Measurements from ENCODE around the gene PNPLA2. TPM values are rescaled to one million over a fixed set of nuclear protein-coding genes. Genes with fewer than 3 reads are reported as not detected.

PNPLA2 gene
- total and polyA plus RNA-seq, 7 donors = 64.8 to 247 (median 125) TPM

- intact Hi-C loops (cut with DNase I) = no loop called here
- H3K36me3 ChIP-seq (ENCODE audit: insufficient read depth in 1 of 2, low read depth in 1 of 2) = peaks cover 0 to 39% of the 10 kb centered on the region in 2 donors
- DNase-seq = no peak
- H3K27me3 ChIP-seq (ENCODE audit: insufficient read depth in 3 of 3, low read length in 2 of 3) = no peaks in the 10 kb centered on the region
- WGBS, 3 donors = 76 to 84% (median 79%) methylated on average over 12 of the region's 12 CpGs
- H3K4me3 ChIP-seq = no peak overlapping the region
- peaks cover 4% of the 10 kb centered on the region for H3K4me1 ChIP-seq
- no peak overlapping the region for H3K27ac ChIP-seq
- no peak for TF ChIP-seq CTCF (IDR thresholded peaks at IDR 0.05)
- no peaks in the 10 kb centered on the region for H3K9me3 ChIP-seq
- ATAC-seq = no peak
Observed at GRCh38 chr11:862696-863022, 43.9 kb downstream of the PNPLA2 start.

- peaks cover 4% of the 10 kb centered on the region for H3K4me1 ChIP-seq
- no peaks in the 10 kb centered on the region for H3K9me3 ChIP-seq
- TF ChIP-seq CTCF (IDR thresholded peaks at IDR 0.05) = no peak
- no peak overlapping the region for H3K27ac ChIP-seq
- peaks cover 0 to 39% of the 10 kb centered on the region in 2 donors for H3K36me3 ChIP-seq (ENCODE audit: insufficient read depth in 1 of 2, low read depth in 1 of 2)
- intact Hi-C loops (cut with DNase I) = no loop called here
- no peaks in the 10 kb centered on the region for H3K27me3 ChIP-seq (ENCODE audit: insufficient read depth in 3 of 3, low read length in 2 of 3)
- no peak for ATAC-seq
- 78 to 86% (median 82%) methylated on average over 23 to 24 of the region's 24 CpGs for WGBS, 3 donors
- H3K4me3 ChIP-seq = no peak overlapping the region
- no peak for DNase-seq
Observed at GRCh38 chr11:863023-863909, 44.6 kb downstream of the PNPLA2 start.

GRCh38 chr11:863910-864827, 45.5 kb downstream of the PNPLA2 start:
- Histone ChIP-seq H3K9me3 (no peaks in the 10 kb centered on the region), H3K27me3 (ENCODE audit: insufficient read depth in 3 of 3, low read length in 2 of 3) (no peaks in the 10 kb centered on the region), H3K4me1 (peaks cover 4% of the 10 kb centered on the region), H3K4me3 (no peak overlapping the region), H3K36me3 (ENCODE audit: insufficient read depth in 1 of 2, low read depth in 1 of 2) (peaks cover 0 to 39% of the 10 kb centered on the region in 2 donors), H3K27ac (no peak overlapping the region)
- ATAC-seq = no peak
- 92 to 95% (median 95%) methylated on average over 28 to 31 of the region's 31 CpGs for WGBS, 3 donors
- intact Hi-C loops (cut with DNase I) = no loop called here
- no peak for DNase-seq
- TF ChIP-seq CTCF (IDR thresholded peaks at IDR 0.05) = no peak

- TF ChIP-seq CTCF (IDR thresholded peaks at IDR 0.05) = no peak
- intact Hi-C loops (cut with DNase I) = no loop called here
- Histone ChIP-seq H3K27ac (no peak overlapping the region), H3K9me3 (no peaks in the 10 kb centered on the region), H3K4me3 (no peak overlapping the region), H3K36me3 (ENCODE audit: insufficient read depth in 1 of 2, low read depth in 1 of 2) (peaks cover 0 to 39% of the 10 kb centered on the region in 2 donors), H3K27me3 (ENCODE audit: insufficient read depth in 3 of 3, low read length in 2 of 3) (no peaks in the 10 kb centered on the region), H3K4me1 (peaks cover under 1% of the 10 kb centered on the region)
- DNase-seq = no peak
- no peak for ATAC-seq
- 84 to 93% (median 90%) methylated on average over 7 to 11 of the region's 11 CpGs for WGBS, 3 donors
Observed at GRCh38 chr11:864898-865297, 46.2 kb downstream of the PNPLA2 start.

Measured in psoas muscle (tissue), 8 donors.